ENCODE results near the gene C4orf36. TPM values are rescaled to one million over a fixed set of nuclear protein-coding genes. Genes with fewer than 3 reads are reported as not detected.
A peak's percentile ranks its signal among the peaks of the same experiment; 100 is the strongest.

C4orf36 gene
- total RNA-seq, 4 donors from 2014 or later, result 2.3 to 5.3 (median 3.5) TPM; not detected in 1

GRCh38 chr4:86928400-86929255 is 36.4 kb upstream of the C4orf36 start:
- Histone ChIP-seq H3K4me1 (peaks cover 0 to 11% of the 10 kb centered on the region in 2 donors), H3K36me3 (no peaks in the 10 kb centered on the region), H3K9me3 (no peaks in the 10 kb centered on the region), H3K4me3 (replicated peaks in 1 of 3) (no peak overlapping the region), H3K27me3 (no peaks in the 10 kb centered on the region), H3K27ac (peak overlapping the region in 2 of 3 donors; percentile 39 to 64)
- intact Hi-C loops (cut with DNase I), result loop anchor here (10.0 kb wide), 2 partner anchors 166 to 306 kb away; no protein-coding TSS in a partner anchor
- TF ChIP-seq POLR2A (IDR thresholded peaks at IDR 0.05) (no peak), CTCF (IDR thresholded peaks at IDR 0.05) (no peak)
- WGBS, 2 donors, result 91 to 94% methylated on average over 10 of the region's 10 CpGs
- DNase-seq, result no peak

- H3K9me3 ChIP-seq, result no peaks in the 10 kb centered on the region
- TF ChIP-seq POLR2A (IDR thresholded peaks at IDR 0.05), result no peak
- no peak for TF ChIP-seq CTCF (IDR thresholded peaks at IDR 0.05)
- peaks cover 0 to 7% of the 10 kb centered on the region in 2 donors for H3K4me1 ChIP-seq
- H3K27me3 ChIP-seq, result no peaks in the 10 kb centered on the region
- no peak for DNase-seq
- peak overlapping the region in 2 of 3 donors; percentile 39 to 64 for H3K27ac ChIP-seq
- no peak overlapping the region for H3K4me3 ChIP-seq (replicated peaks in 1 of 3)
- H3K36me3 ChIP-seq, result no peaks in the 10 kb centered on the region
- intact Hi-C loops (cut with DNase I), result loop anchor here (10.0 kb wide), 2 partner anchors 167 to 307 kb away; no protein-coding TSS in a partner anchor
- 50 to 85% methylated on average over 2 of the region's 2 CpGs for WGBS, 2 donors
These were observed 35.7 kb upstream of the C4orf36 start for GRCh38 chr4:86927843-86928395.

- Histone ChIP-seq H3K36me3 (no peaks in the 10 kb centered on the region), H3K4me3 (replicated peaks in 1 of 3) (no peak overlapping the region), H3K4me1 (peaks cover 0 to 10% of the 10 kb centered on the region in 2 donors), H3K27ac (no peak overlapping the region), H3K27me3 (no peaks in the 10 kb centered on the region), H3K9me3 (no peaks in the 10 kb centered on the region)
- 96% methylated on average over 6 of the region's 6 CpGs for WGBS, 2 donors
- intact Hi-C loops (cut with DNase I), result loop anchor here (10.0 kb wide), 2 partner anchors 168 to 308 kb away; no protein-coding TSS in a partner anchor
- DNase-seq, result no peak
- TF ChIP-seq POLR2A (IDR thresholded peaks at IDR 0.05), result no peak
- no peak for TF ChIP-seq CTCF (IDR thresholded peaks at IDR 0.05)
These were observed 34.3 kb upstream of the C4orf36 start for GRCh38 chr4:86926435-86927086.

GRCh38 chr4:86924811-86925210 is 32.6 kb upstream of the C4orf36 start:
- no peak for DNase-seq
- H3K27ac ChIP-seq, result no peak overlapping the region
- H3K4me3 ChIP-seq (replicated peaks in 1 of 3), result no peak overlapping the region
- peaks cover 0 to 10% of the 10 kb centered on the region in 2 donors for H3K4me1 ChIP-seq
- 35 to 77% methylated on average over 2 of the region's 2 CpGs for WGBS, 2 donors
- H3K9me3 ChIP-seq, result no peaks in the 10 kb centered on the region
- H3K36me3 ChIP-seq, result no peaks in the 10 kb centered on the region
- TF ChIP-seq POLR2A (IDR thresholded peaks at IDR 0.05) (no peak), CTCF (IDR thresholded peaks at IDR 0.05) (no peak)
- no peaks in the 10 kb centered on the region for H3K27me3 ChIP-seq
- intact Hi-C loops (cut with DNase I), result loop anchor here (10.0 kb wide), 2 partner anchors 170 to 310 kb away; no protein-coding TSS in a partner anchor
